Gastroesophageal sphincter (tissue), 4 donors: ENCODE data around the gene KIAA0040. TPM values are rescaled to one million over a fixed set of nuclear protein-coding genes. Genes with fewer than 3 reads are reported as not detected.

ENCODE experiments used
- ATAC-seq: fragments of 150-250 bp; one replicate; pipeline ENCODE4 v1.9.1; 2016; ENCODE audit warnings: mild to moderate bottlenecking, moderate library complexity
- H3K27ac ChIP-seq, 4 donors: fragments of 200-600 bp; sonication (generic) in 3 of 4; 1 replicate in 3 of 4; 2 replicates in 1 of 4; pipeline ENCODE4 v1.5.1; 2016 to 2019
- H3K27me3 ChIP-seq: fragments of 200-600 bp; sonication (generic); one replicate; pipeline ENCODE4 v1.5.1; 2019
- H3K36me3 ChIP-seq, 2 donors: fragments of 200-600 bp; sonication (generic); one replicate each; pipeline ENCODE4 v1.5.1; 2019; ENCODE audit warnings: control low read depth in 1 of 2
- H3K4me1 ChIP-seq, 3 donors: fragments of 200-600 bp; sonication (generic); 1 replicate in 2 of 3; 2 replicates in 1 of 3; pipeline ENCODE4 v1.5.1; 2016 to 2019; ENCODE audit warnings: control low read depth in 2 of 3
- H3K4me3 ChIP-seq, 2 donors: fragments of 200-600 bp; sonication (generic); one replicate each; pipeline ENCODE4 v1.5.1; 2019; ENCODE audit warnings: mild to moderate bottlenecking in 1 of 2, moderate library complexity in 1 of 2
- H3K9me3 ChIP-seq, 3 donors: fragments of 200-600 bp; sonication (generic); one replicate each; pipeline ENCODE4 v1.5.1; 2017 to 2019; ENCODE audit warnings: control low read depth in 2 of 3
- EP300 ChIP-seq: sonication (generic); formaldehyde crosslinking; IDR thresholded peaks from one replicate; pipeline ENCODE4 v1.6.1; 2017; ENCODE audit warnings: antibody characterized with exemption, mild to moderate bottlenecking
- POLR2A ChIP-seq, 2 donors: fragments of 450-650 bp; IDR thresholded peaks; one replicate each; pipeline ENCODE4 v1.6.1; 2017; ENCODE audit warnings: antibody characterized with exemption in 2 of 2, mild to moderate bottlenecking in 2 of 2, moderate library complexity in 1 of 2
- POLR2AphosphoS5 ChIP-seq: sonication (generic); formaldehyde crosslinking; IDR thresholded peaks from one replicate; pipeline ENCODE4 v1.6.1; 2017; ENCODE audit warnings: antibody characterized with exemption
- WGBS, 2 donors: methylation state at CpG; one replicate each; pipeline ENCODE4 v1.1.5; 2018; ENCODE audit warnings: low coverage in 1 of 2; 5-methylcytosine and 5-hydroxymethylcytosine counted together
- total RNA-seq, 4 donors: library from RNA; depleted of rRNA; stranded (reverse); fragments of >200 nt; gene quantifications; one replicate each; pipeline ENCODE4 v1.1.0, GENCODE V29; 2016
- TF ChIP-seq, protein P1 (sequence below), 4 experiments: fragments of 200-600 bp in 2 of 4; fragments of 450-650 bp in 2 of 4; sonication (generic) in 1 of 4; IDR thresholded peaks; one replicate each; pipeline ENCODE4 v1.5.1; 2017 to 2019; ENCODE audit warnings: antibody characterized with exemption in 4 of 4, mild to moderate bottlenecking in 2 of 4, moderate library complexity in 2 of 4

Gene KIAA0040
- total RNA-seq, 4 donors from 2014 or later = 43.2 to 54.3 (median 46.5) TPM

DNA sequence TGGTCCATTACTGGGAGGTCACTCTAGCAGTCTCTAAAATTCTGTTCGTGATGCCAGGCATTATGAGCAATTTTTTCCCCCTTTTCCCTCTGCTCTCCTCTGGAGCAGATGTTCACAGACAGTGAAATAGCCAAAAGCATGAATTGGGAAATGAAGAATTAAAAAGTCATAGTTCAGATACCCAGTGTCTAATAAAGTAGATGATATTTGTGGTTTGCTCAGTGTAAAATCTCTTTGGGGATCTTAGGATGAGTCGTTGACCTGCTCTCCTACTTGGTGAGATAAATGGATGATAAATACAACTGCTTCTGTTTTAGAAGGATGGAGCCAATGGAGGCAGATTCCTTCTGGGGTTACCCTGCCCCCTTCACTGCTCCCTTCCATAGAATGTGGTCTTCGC lies 56.3 kb downstream of the KIAA0040 start:
- Histone ChIP-seq H3K4me1 (peaks cover 22 to 73% (median 28%) of the 10 kb centered on the region in 3 donors), H3K36me3 (no peaks in the 10 kb centered on the region), H3K9me3 (no peaks in the 10 kb centered on the region), H3K27me3 (no peaks in the 10 kb centered on the region), H3K27ac (peak overlapping the region in 1 of 4 donors; percentile 56), H3K4me3 (no peak overlapping the region)
- 71 to 78% methylated on average over 2 to 3 of the region's 3 CpGs for WGBS, 2 donors
- ATAC-seq = no peak
- no peak for TF ChIP-seq EP300
- TF ChIP-seq POLR2A (IDR thresholded peaks at IDR 0.05) = no peak
- TF ChIP-seq, protein P1, sequence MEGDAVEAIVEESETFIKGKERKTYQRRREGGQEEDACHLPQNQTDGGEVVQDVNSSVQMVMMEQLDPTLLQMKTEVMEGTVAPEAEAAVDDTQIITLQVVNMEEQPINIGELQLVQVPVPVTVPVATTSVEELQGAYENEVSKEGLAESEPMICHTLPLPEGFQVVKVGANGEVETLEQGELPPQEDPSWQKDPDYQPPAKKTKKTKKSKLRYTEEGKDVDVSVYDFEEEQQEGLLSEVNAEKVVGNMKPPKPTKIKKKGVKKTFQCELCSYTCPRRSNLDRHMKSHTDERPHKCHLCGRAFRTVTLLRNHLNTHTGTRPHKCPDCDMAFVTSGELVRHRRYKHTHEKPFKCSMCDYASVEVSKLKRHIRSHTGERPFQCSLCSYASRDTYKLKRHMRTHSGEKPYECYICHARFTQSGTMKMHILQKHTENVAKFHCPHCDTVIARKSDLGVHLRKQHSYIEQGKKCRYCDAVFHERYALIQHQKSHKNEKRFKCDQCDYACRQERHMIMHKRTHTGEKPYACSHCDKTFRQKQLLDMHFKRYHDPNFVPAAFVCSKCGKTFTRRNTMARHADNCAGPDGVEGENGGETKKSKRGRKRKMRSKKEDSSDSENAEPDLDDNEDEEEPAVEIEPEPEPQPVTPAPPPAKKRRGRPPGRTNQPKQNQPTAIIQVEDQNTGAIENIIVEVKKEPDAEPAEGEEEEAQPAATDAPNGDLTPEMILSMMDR (IDR thresholded peaks at IDR 0.05) = no peak
- no peak for TF ChIP-seq POLR2AphosphoS5

DNA sequence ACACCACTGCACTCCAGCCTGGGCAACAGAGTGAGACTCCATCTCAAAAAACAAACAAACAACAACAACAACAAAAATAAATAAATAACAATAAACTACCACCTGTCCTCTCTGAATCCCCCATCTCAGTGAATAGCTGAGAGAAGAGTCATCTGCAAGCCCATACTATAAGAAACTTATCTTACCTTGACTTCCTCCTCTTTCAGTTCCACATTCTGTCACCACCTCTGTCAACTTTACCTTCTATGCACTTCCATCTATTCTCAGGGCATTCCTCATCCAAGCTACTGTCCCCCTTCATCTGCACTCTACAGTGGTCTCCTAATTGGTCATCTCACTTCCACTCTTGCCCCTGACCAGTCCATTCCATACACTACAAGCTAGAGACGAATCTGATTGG lies 58.1 kb downstream of the KIAA0040 start:
- 78% methylated on average over 1 of the region's 1 CpG; no CpG with 5 or more reads in 1 of the 2 donors for WGBS, 2 donors
- no peak for ATAC-seq
- Histone ChIP-seq H3K27me3 (no peaks in the 10 kb centered on the region), H3K36me3 (no peaks in the 10 kb centered on the region), H3K4me1 (peaks cover 35 to 84% (median 40%) of the 10 kb centered on the region in 3 donors), H3K4me3 (no peak overlapping the region), H3K9me3 (no peaks in the 10 kb centered on the region), H3K27ac (no peak overlapping the region)
- no peak for TF ChIP-seq POLR2AphosphoS5
- TF ChIP-seq, protein P1 (IDR thresholded peaks at IDR 0.05) = no peak
- no peak for TF ChIP-seq POLR2A (IDR thresholded peaks at IDR 0.05)
- no peak for TF ChIP-seq EP300

DNA sequence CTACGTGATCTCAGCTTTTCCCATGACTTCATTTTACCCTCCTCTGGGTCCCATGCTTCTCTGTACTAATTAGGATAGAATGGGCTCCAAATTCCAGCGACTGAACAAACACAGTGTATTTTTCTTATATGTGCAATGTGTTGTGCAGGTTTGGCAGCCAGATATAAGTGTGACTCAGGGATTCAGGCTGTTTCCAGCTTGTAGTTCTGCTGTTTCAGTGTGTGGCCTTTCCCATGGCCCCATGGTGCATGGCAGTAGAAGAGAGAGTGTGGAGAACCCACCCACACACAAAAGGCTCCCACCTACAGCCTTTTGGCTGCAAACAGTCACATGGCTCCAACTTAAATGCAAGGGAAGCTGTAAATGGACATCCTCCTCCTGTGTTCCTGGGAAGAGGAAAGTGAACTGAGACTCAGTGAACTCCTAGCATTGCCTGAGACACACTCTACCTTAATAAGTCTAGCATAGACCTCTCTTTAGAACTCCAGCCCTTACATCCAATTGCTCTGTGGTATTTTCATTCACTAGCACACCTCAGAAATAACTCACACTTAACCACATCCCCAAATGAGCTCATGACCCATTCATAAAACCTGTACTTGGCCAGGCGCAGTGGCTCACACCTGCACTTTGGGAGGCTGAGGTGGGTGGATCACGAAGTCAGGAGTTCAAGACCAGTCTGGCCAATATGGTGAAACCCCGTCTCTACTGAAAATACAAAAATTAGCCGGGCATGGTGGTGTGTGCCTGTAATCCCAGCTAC lies 58.7 kb downstream of the KIAA0040 start:
- WGBS, 2 donors = 74 to 90% methylated on average over 3 to 6 of the region's 6 CpGs
- no peak for TF ChIP-seq POLR2AphosphoS5
- TF ChIP-seq POLR2A (IDR thresholded peaks at IDR 0.05) = no peak
- TF ChIP-seq EP300 = no peak
- TF ChIP-seq, protein P1 (IDR thresholded peaks at IDR 0.05) = no peak
- Histone ChIP-seq H3K27ac (peak overlapping the region in 2 of 4 donors; percentile 81 to 86), H3K9me3 (no peaks in the 10 kb centered on the region), H3K4me1 (peaks cover 35 to 89% (median 41%) of the 10 kb centered on the region in 3 donors), H3K36me3 (no peaks in the 10 kb centered on the region), H3K4me3 (no peak overlapping the region), H3K27me3 (no peaks in the 10 kb centered on the region)
- no peak for ATAC-seq

DNA sequence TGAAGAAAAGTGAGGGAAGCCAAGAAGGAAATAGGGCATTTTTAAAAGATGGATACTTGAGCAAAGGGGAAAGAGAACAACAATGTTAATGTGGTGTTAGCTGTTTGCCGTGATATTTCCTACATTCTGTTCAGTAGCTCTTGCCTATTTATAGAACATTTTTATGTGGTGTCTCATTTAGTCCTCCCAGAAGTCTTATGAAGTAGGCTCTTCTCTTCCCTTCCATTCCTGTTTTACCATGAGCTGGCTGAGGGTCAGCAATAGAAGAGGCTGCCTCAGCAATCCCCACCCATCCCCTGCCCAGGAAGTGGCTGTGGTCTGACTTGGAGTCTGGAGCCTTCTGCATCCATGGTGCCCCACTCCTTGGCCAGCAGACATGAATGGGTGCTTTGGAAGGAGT lies 60.1 kb downstream of the KIAA0040 start:
- peak; percentile 52 for ATAC-seq
- 14 to 25% methylated on average over 1 of the region's 1 CpG for WGBS, 2 donors
- H3K4me3 ChIP-seq = no peak overlapping the region
- no peak for TF ChIP-seq POLR2A (IDR thresholded peaks at IDR 0.05)
- no peak for TF ChIP-seq EP300
- TF ChIP-seq, protein P1 (IDR thresholded peaks at IDR 0.05) = no peak
- TF ChIP-seq POLR2AphosphoS5 = peak; percentile 56
- H3K27ac ChIP-seq = peak overlapping the region; percentile 81 to 86 (median 82)
- no peaks in the 10 kb centered on the region for H3K9me3 ChIP-seq
- H3K27me3 ChIP-seq = no peaks in the 10 kb centered on the region
- peaks cover 40 to 90% (median 41%) of the 10 kb centered on the region in 3 donors for H3K4me1 ChIP-seq
- H3K36me3 ChIP-seq = no peaks in the 10 kb centered on the region

DNA sequence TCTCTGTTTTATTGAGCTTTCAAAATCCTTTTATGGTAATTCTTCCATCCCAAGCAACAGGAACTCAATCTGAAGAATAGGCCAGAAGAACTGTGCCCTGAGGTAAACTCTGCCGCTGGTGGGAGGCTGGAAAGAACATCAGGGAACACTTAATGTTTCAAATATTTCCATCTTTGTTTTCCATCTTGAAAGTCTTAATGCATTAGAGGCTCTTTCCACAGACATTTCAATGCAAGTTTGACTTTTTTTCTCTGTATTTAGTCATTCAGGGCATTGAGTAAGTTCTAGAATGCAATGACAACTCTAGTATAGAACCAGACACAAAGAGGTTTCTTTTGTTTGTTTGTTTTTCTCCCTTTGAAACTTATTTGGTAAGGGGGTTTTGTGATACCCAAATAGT lies 61.5 kb downstream of the KIAA0040 start:
- WGBS, 2 donors = 13 to 33% methylated on average over 1 of the region's 1 CpG
- no peak for ATAC-seq
- Histone ChIP-seq H3K4me1 (peaks cover 33 to 90% (median 44%) of the 10 kb centered on the region in 3 donors), H3K27ac (peak overlapping the region; percentile 81 to 86 (median 82)), H3K27me3 (no peaks in the 10 kb centered on the region), H3K9me3 (no peaks in the 10 kb centered on the region), H3K4me3 (no peak overlapping the region), H3K36me3 (no peaks in the 10 kb centered on the region)
- TF ChIP-seq POLR2A (IDR thresholded peaks at IDR 0.05) (no peak), POLR2AphosphoS5 (peak; percentile 7)
